ENCODE data around the gene HEG1.
"Not testable (repeated sequence)": the region's sequence is repeated elsewhere in the genome, so short reads cannot be mapped to it uniquely, and the experiment has no call there.

Gene HEG1

GRCh38 chr3:124964387-124964786, 91.4 kb downstream of the HEG1 start:
- in situ Hi-C loops (cut with MboI; ENCODE audit: low sequenced_read_pairs), result no loop called here

- in situ Hi-C loops (cut with MboI; ENCODE audit: low sequenced_read_pairs), result no loop called here
Observed at GRCh38 chr3:124963755-124964154, 92.0 kb downstream of the HEG1 start.

GRCh38 chr3:124962403-124962940, 93.3 kb downstream of the HEG1 start:
- in situ Hi-C loops (cut with MboI; ENCODE audit: low sequenced_read_pairs), result no loop called here

GRCh38 chr3:124960698-124961097, 95.1 kb downstream of the HEG1 start:
- in situ Hi-C loops (cut with MboI; ENCODE audit: low sequenced_read_pairs), result no loop called here

- in situ Hi-C loops (cut with MboI; ENCODE audit: low sequenced_read_pairs), result no loop called here
Observed at GRCh38 chr3:124960105-124960504, 95.7 kb downstream of the HEG1 start.

GRCh38 chr3:124957951-124958350, 97.8 kb downstream of the HEG1 start:
- in situ Hi-C loops (cut with MboI; ENCODE audit: low sequenced_read_pairs), result not testable (repeated sequence)

- in situ Hi-C loops (cut with MboI; ENCODE audit: low sequenced_read_pairs), result no loop called here
Observed at GRCh38 chr3:124952282-124952855, 103.4 kb downstream of the HEG1 start.

- in situ Hi-C loops (cut with MboI; ENCODE audit: low sequenced_read_pairs), result no loop called here
Observed at GRCh38 chr3:124951511-124952281, 104.1 kb downstream of the HEG1 start.

- in situ Hi-C loops (cut with MboI; ENCODE audit: low sequenced_read_pairs), result no loop called here
Observed at GRCh38 chr3:124950026-124950425, 105.8 kb downstream of the HEG1 start.

GRCh38 chr3:124942613-124943012, 113.2 kb downstream of the HEG1 start:
- in situ Hi-C loops (cut with MboI; ENCODE audit: low sequenced_read_pairs), result no loop called here

GRCh38 chr3:124941771-124942170, 114.0 kb downstream of the HEG1 start:
- in situ Hi-C loops (cut with MboI; ENCODE audit: low sequenced_read_pairs), result no loop called here

GRCh38 chr3:124939661-124940060, 116.1 kb downstream of the HEG1 start:
- in situ Hi-C loops (cut with MboI; ENCODE audit: low sequenced_read_pairs), result no loop called here

- in situ Hi-C loops (cut with MboI; ENCODE audit: low sequenced_read_pairs), result no loop called here
Observed at GRCh38 chr3:124938896-124939295, 116.9 kb downstream of the HEG1 start.

- in situ Hi-C loops (cut with MboI; ENCODE audit: low sequenced_read_pairs), result no loop called here
Observed at GRCh38 chr3:124937049-124937448, 118.7 kb downstream of the HEG1 start.

- in situ Hi-C loops (cut with MboI; ENCODE audit: low sequenced_read_pairs), result no loop called here
Observed at GRCh38 chr3:124935794-124936542, 119.8 kb downstream of the HEG1 start.

GRCh38 chr3:124935264-124935663, 120.5 kb downstream of the HEG1 start:
- in situ Hi-C loops (cut with MboI; ENCODE audit: low sequenced_read_pairs), result no loop called here

- in situ Hi-C loops (cut with MboI; ENCODE audit: low sequenced_read_pairs), result no loop called here
Observed at GRCh38 chr3:124934577-124934976, 121.2 kb downstream of the HEG1 start, which contains the start of gene MUC13. TSS of gene MUC13 (minus strand) at chr3:124934751. CDS start at chr3:124934712, 39 bp downstream.

GRCh38 chr3:124928333-124929202, 127.2 kb downstream of the HEG1 start:
- in situ Hi-C loops (cut with MboI; ENCODE audit: low sequenced_read_pairs), result no loop called here

- in situ Hi-C loops (cut with MboI; ENCODE audit: low sequenced_read_pairs), result no loop called here
Observed at GRCh38 chr3:124927574-124928045, 128.2 kb downstream of the HEG1 start.

GRCh38 chr3:124926426-124927101, 129.2 kb downstream of the HEG1 start:
- in situ Hi-C loops (cut with MboI; ENCODE audit: low sequenced_read_pairs), result no loop called here
